Measurements from ENCODE around the gene SP8. TPM values are rescaled to one million over a fixed set of nuclear protein-coding genes. Genes with fewer than 3 reads are reported as not detected.

Gene SP8
- polyA plus RNA-seq, 3 donors = not detected

- no peak for DNase-seq (ENCODE audit: extremely low read depth in 1 of 11, low read depth in 9 of 11, low spot score in 4 of 11)
Measured at GRCh38 chr7:20796500-20796899, 9.8 kb upstream of the SP8 start.

- DNase-seq (ENCODE audit: extremely low read depth in 1 of 11, low read depth in 9 of 11, low spot score in 4 of 11) = no peak
Measured at GRCh38 chr7:20795881-20796280, 9.2 kb upstream of the SP8 start.

- no peak for DNase-seq (ENCODE audit: extremely low read depth in 1 of 11, low read depth in 9 of 11, low spot score in 4 of 11)
Measured at GRCh38 chr7:20795361-20795760, 8.7 kb upstream of the SP8 start.

GRCh38 chr7:20794676-20795075 is 8.0 kb upstream of the SP8 start:
- no peak for DNase-seq (ENCODE audit: extremely low read depth in 1 of 11, low read depth in 9 of 11, low spot score in 4 of 11)

GRCh38 chr7:20793694-20794394 is 7.2 kb upstream of the SP8 start:
- no peak for DNase-seq (ENCODE audit: extremely low read depth in 1 of 11, low read depth in 9 of 11, low spot score in 4 of 11)

- no peak for DNase-seq (ENCODE audit: extremely low read depth in 1 of 11, low read depth in 9 of 11, low spot score in 4 of 11)
Measured at GRCh38 chr7:20793248-20793647, 6.6 kb upstream of the SP8 start.

GRCh38 chr7:20791538-20792434 is 5.1 kb upstream of the SP8 start:
- DNase-seq (ENCODE audit: extremely low read depth in 1 of 11, low read depth in 9 of 11, low spot score in 4 of 11) = no peak

- DNase-seq (ENCODE audit: extremely low read depth in 1 of 11, low read depth in 9 of 11, low spot score in 4 of 11) = no peak
Measured at GRCh38 chr7:20790375-20790774, 3.7 kb upstream of the SP8 start.

- no peak for DNase-seq (ENCODE audit: extremely low read depth in 1 of 11, low read depth in 9 of 11, low spot score in 4 of 11)
Measured at GRCh38 chr7:20788420-20788990, 1.8 kb upstream of the SP8 start.

GRCh38 chr7:20787660-20788419 is 1.2 kb upstream of the SP8 start:
- no peak for DNase-seq (ENCODE audit: extremely low read depth in 1 of 11, low read depth in 9 of 11, low spot score in 4 of 11)

GRCh38 chr7:20786421-20786778 is 286 bp downstream of the SP8 start:
- DNase-seq (ENCODE audit: extremely low read depth in 1 of 11, low read depth in 9 of 11, low spot score in 4 of 11) = no peak

- no peak for DNase-seq (ENCODE audit: extremely low read depth in 1 of 11, low read depth in 9 of 11, low spot score in 4 of 11)
Measured at GRCh38 chr7:20786049-20786412, 655 bp downstream of the SP8 start.

- no peak for DNase-seq (ENCODE audit: extremely low read depth in 1 of 11, low read depth in 9 of 11, low spot score in 4 of 11)
Measured at GRCh38 chr7:20785157-20786048, 1.3 kb downstream of the SP8 start.

GRCh38 chr7:20784388-20785156 is 2.1 kb downstream of the SP8 start:
- DNase-seq (ENCODE audit: extremely low read depth in 1 of 11, low read depth in 9 of 11, low spot score in 4 of 11) = no peak

- no peak for DNase-seq (ENCODE audit: extremely low read depth in 1 of 11, low read depth in 9 of 11, low spot score in 4 of 11)
Measured at GRCh38 chr7:20783700-20784387, 2.8 kb downstream of the SP8 start.

GRCh38 chr7:20783125-20783699 is 3.5 kb downstream of the SP8 start:
- DNase-seq (ENCODE audit: extremely low read depth in 1 of 11, low read depth in 9 of 11, low spot score in 4 of 11) = no peak

- DNase-seq (ENCODE audit: extremely low read depth in 1 of 11, low read depth in 9 of 11, low spot score in 4 of 11) = no peak
Measured at GRCh38 chr7:20779041-20779440, 7.6 kb downstream of the SP8 start.

Measured in renal cortex interstitium (tissue), 11 donors.